Panc1 (cell line): ENCODE measurements around the gene SNTG2.

Experiments used
- POLR2AphosphoS5 ChIP-seq: IDR thresholded peaks from 2 replicates; pipeline ENCODE4 v1.6.1; 2012; ENCODE audit warnings: mild to moderate bottlenecking, low read depth, low read length, moderate library complexity
- TF ChIP-seq, protein P1 (sequence below): fragments of 450-650 bp; IDR thresholded peaks from 2 replicates; pipeline ENCODE4 v1.5.1; 2017; ENCODE audit warnings: mild to moderate bottlenecking

DNA sequence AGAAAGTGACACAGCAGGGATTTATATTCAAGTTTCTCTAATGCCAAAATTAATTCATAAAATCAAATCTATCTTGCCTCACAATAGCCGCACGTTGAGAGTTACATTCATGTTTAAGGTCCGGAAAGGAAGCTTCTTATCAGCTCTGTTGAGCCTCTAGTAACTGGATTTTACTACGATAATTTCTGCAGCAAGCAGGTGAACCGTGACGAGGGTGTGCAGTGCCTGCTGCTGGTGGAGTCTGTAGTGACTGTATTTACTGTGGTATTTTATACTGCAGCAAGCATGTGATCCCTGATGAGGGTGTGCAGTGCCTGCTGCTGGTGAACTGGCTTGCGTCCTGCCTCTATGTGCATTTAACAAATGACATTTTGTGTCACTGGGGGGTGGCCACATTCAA, 120.0 kb downstream of the SNTG2 start:
- TF ChIP-seq, protein P1, sequence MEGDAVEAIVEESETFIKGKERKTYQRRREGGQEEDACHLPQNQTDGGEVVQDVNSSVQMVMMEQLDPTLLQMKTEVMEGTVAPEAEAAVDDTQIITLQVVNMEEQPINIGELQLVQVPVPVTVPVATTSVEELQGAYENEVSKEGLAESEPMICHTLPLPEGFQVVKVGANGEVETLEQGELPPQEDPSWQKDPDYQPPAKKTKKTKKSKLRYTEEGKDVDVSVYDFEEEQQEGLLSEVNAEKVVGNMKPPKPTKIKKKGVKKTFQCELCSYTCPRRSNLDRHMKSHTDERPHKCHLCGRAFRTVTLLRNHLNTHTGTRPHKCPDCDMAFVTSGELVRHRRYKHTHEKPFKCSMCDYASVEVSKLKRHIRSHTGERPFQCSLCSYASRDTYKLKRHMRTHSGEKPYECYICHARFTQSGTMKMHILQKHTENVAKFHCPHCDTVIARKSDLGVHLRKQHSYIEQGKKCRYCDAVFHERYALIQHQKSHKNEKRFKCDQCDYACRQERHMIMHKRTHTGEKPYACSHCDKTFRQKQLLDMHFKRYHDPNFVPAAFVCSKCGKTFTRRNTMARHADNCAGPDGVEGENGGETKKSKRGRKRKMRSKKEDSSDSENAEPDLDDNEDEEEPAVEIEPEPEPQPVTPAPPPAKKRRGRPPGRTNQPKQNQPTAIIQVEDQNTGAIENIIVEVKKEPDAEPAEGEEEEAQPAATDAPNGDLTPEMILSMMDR = no peak; the same call in 1 of the 2 replicates
- no peak for TF ChIP-seq POLR2AphosphoS5
